H1 (cell line): ENCODE data around the gene ITPKA. TPM values are rescaled to one million over a fixed set of nuclear protein-coding genes. Genes with fewer than 3 reads are reported as not detected.

Experiments
- CTCF ChIA-PET: fragments of 300-600 bp; sonication (Branson Sonifier 250); formaldehyde crosslinking; loops from one replicate; lab custom pipeline; 2021; ENCODE audit not compliant: partially characterized antibody; lab: Charles Lee
- POLR2A ChIA-PET: fragments of 300-600 bp; sonication (Branson Sonifier 250); formaldehyde crosslinking; loops from one replicate; lab custom pipeline; 2021; ENCODE audit warnings: inconsistent platforms; ENCODE audit not compliant: partially characterized antibody; lab: Charles Lee
- DNase-seq, 2 experiments: peaks; one replicate each; pipeline versions ENCODE4 v3.0.0 to v3.0.0-alpha.2; 2010 to 2022; ENCODE audit warnings: low spot score in 2 of 2, low read depth in 1 of 2, mixed read lengths in 1 of 2
- FAIRE-seq: peaks from 2 replicates; lab custom pipeline; 2011; peaks lifted over from hg19 to GRCh38; lab: Jason Lieb, UNC
- H2AFZ ChIP-seq: 2 replicates; pipeline ENCODE4 v1.8.1; 2012; ENCODE audit warnings: low read length, inconsistent platforms
- H2AK5ac ChIP-seq: 2 replicates; pipeline ENCODE4 v1.6.1; 2013; ENCODE audit warnings: low read depth, low read length
- H2BK120ac ChIP-seq: replicated peaks from 2 replicates; pipeline ENCODE3; 2013; ENCODE audit warnings: low read depth, low read length, inconsistent platforms
- H2BK12ac ChIP-seq: 2 replicates; pipeline ENCODE4 v1.6.1; 2013; ENCODE audit warnings: low read depth, low read length
- H2BK15ac ChIP-seq: 2 replicates; pipeline ENCODE4 v1.6.1; 2013; ENCODE audit warnings: low read length
- H2BK20ac ChIP-seq: 2 replicates; pipeline ENCODE4 v1.6.1; 2013; ENCODE audit warnings: low read length
- H2BK5ac ChIP-seq: 2 replicates; pipeline ENCODE4 v1.6.1; 2013; ENCODE audit warnings: low read depth, low read length
- H3K14ac ChIP-seq: 2 replicates; pipeline ENCODE4 v1.6.1; 2013; ENCODE audit warnings: inconsistent platforms; ENCODE audit not compliant: insufficient read length
- H3K18ac ChIP-seq: 2 replicates; pipeline ENCODE4 v1.6.1; 2013; ENCODE audit warnings: low read length; ENCODE audit errors: extremely low read depth
- H3K23ac ChIP-seq: 2 replicates; pipeline ENCODE4 v1.6.1; 2013; ENCODE audit warnings: inconsistent platforms; ENCODE audit not compliant: insufficient read length
- H3K23me2 ChIP-seq: 2 replicates; pipeline ENCODE4 v1.6.1; 2013; ENCODE audit warnings: low read depth, low read length
- H3K27ac ChIP-seq: 2 replicates; pipeline ENCODE4 v1.6.1; 2011; ENCODE audit warnings: low read depth, low read length, inconsistent platforms
- H3K27me3 ChIP-seq, 4 experiments: replicated peaks in 1 of 4; 1 replicate in 1 of 4; 2 replicates in 3 of 4; pipeline versions ENCODE4 v1.6.1 to v1.8.1; 2011 to 2013; ENCODE audit warnings: low read length in 3 of 4, mild to moderate bottlenecking in 3 of 4, inconsistent platforms in 2 of 4, mixed read lengths in 2 of 4, moderate library complexity in 1 of 4; ENCODE audit not compliant: control insufficient read depth in 3 of 4, insufficient read depth in 3 of 4; ENCODE audit errors: extremely low read depth in 1 of 4
- H3K36me3 ChIP-seq, 4 experiments: 2 replicates each; pipeline versions ENCODE4 v1.6.1 to v1.8.1; 2011 to 2013; ENCODE audit warnings: mild to moderate bottlenecking in 4 of 4, low read length in 3 of 4, moderate library complexity in 2 of 4, control low read depth in 1 of 4, inconsistent platforms in 1 of 4; ENCODE audit not compliant: insufficient read depth in 4 of 4, control insufficient read depth in 2 of 4
- H3K4ac ChIP-seq: replicated peaks from 2 replicates; pipeline ENCODE3; 2013; ENCODE audit warnings: low read length, low read depth, mixed read lengths, inconsistent platforms; ENCODE audit not compliant: insufficient read length
- H3K4me1 ChIP-seq, 4 experiments: replicated peaks in 1 of 4; 1 replicate in 1 of 4; 2 replicates in 3 of 4; pipeline versions ENCODE4 v1.6.1 to v1.8.1; 2011 to 2013; ENCODE audit warnings: low read length in 3 of 4, inconsistent platforms in 2 of 4, mixed read lengths in 1 of 4; ENCODE audit not compliant: insufficient read depth in 4 of 4, control insufficient read depth in 3 of 4
- H3K4me2 ChIP-seq, 2 experiments: 2 replicates each; pipeline versions ENCODE4 v1.6.1 to v1.8.1; 2011 to 2013; ENCODE audit warnings: low read depth in 2 of 2, low read length in 2 of 2, control low read depth in 1 of 2, inconsistent platforms in 1 of 2, mild to moderate bottlenecking in 1 of 2; ENCODE audit not compliant: insufficient read depth in 1 of 2
- H3K4me3 ChIP-seq, 4 experiments: fragments of 200-600, 300-600 bp in 1 of 4; sonication (generic), shearing (Covaris generic), sonication (Bioruptor Twin) in 1 of 4; 2 replicates each; pipeline versions ENCODE4 v1.5.1 to v1.8.1; 2011 to 2016; ENCODE audit warnings: low read length in 4 of 4, low read depth in 3 of 4, control low read depth in 2 of 4, inconsistent platforms in 2 of 4, mild to moderate bottlenecking in 2 of 4, mixed read lengths in 1 of 4, moderate library complexity in 1 of 4; ENCODE audit not compliant: insufficient read depth in 2 of 4; ENCODE audit errors: extremely low read depth in 1 of 4
- H3K56ac ChIP-seq: replicated peaks from 2 replicates; pipeline ENCODE3; 2013; ENCODE audit warnings: low read depth, mild to moderate bottlenecking, mixed read lengths, low read length, inconsistent platforms; ENCODE audit not compliant: insufficient read length
- H3K79me1 ChIP-seq: 2 replicates; pipeline ENCODE4 v1.6.1; 2013; ENCODE audit warnings: low read depth, low read length, control low read depth
- H3K79me2 ChIP-seq, 2 experiments: 2 replicates each; pipeline versions ENCODE4 v1.6.1 to v1.8.1; 2012 to 2013; ENCODE audit warnings: low read length in 2 of 2, mild to moderate bottlenecking in 2 of 2, inconsistent platforms in 1 of 2; ENCODE audit not compliant: insufficient read depth in 2 of 2, control insufficient read depth in 1 of 2
- H3K9ac ChIP-seq, 4 experiments: replicated peaks in 1 of 4; 1 replicate in 1 of 4; 2 replicates in 3 of 4; pipeline versions ENCODE4 v1.6.1 to v1.8.1; 2011 to 2013; ENCODE audit warnings: low read depth in 3 of 4, low read length in 3 of 4, control low read depth in 2 of 4, mild to moderate bottlenecking in 2 of 4, moderate library complexity in 2 of 4, inconsistent platforms in 1 of 4; ENCODE audit errors: extremely low read depth in 1 of 4
- H3K9me3 ChIP-seq, 2 experiments: 2 replicates each; pipeline versions ENCODE4 v1.6.1 to v1.8.1; 2012 to 2013; ENCODE audit warnings: mild to moderate bottlenecking in 2 of 2, moderate library complexity in 2 of 2, control low read depth in 1 of 2, inconsistent platforms in 1 of 2, low read depth in 1 of 2, low read length in 1 of 2, mixed read lengths in 1 of 2; ENCODE audit not compliant: insufficient read depth in 2 of 2
- H4K20me1 ChIP-seq, 2 experiments: replicated peaks in 1 of 2; 2 replicates each; pipeline versions ENCODE3 to v1.8.1; 2011 to 2013; ENCODE audit warnings: inconsistent platforms in 2 of 2, low read length in 2 of 2, mild to moderate bottlenecking in 1 of 2; ENCODE audit not compliant: insufficient read depth in 2 of 2, control insufficient read depth in 1 of 2
- H4K5ac ChIP-seq: 2 replicates; pipeline ENCODE4 v1.6.1; 2013; ENCODE audit warnings: low read length, low read depth, mixed read lengths, inconsistent platforms; ENCODE audit not compliant: insufficient read length
- H4K8ac ChIP-seq: 2 replicates; pipeline ENCODE4 v1.8.0; 2013; ENCODE audit warnings: mild to moderate bottlenecking, moderate library complexity, low read length, inconsistent platforms; ENCODE audit not compliant: insufficient read depth; ENCODE audit errors: extremely low read depth
- H4K91ac ChIP-seq: replicated peaks from 2 replicates; pipeline ENCODE3; 2013; ENCODE audit warnings: low read length, mixed read lengths, inconsistent platforms; ENCODE audit not compliant: insufficient read length
- CTCF ChIP-seq, 3 experiments: IDR thresholded peaks; 1 replicate in 2 of 3; 2 replicates in 1 of 3; pipeline versions ENCODE4 v1.5.1 to v1.6.1; 2011; ENCODE audit warnings: low read length in 3 of 3, mild to moderate bottlenecking in 3 of 3, inconsistent platforms in 2 of 3, low read depth in 1 of 3, moderate library complexity in 1 of 3; ENCODE audit not compliant: insufficient read depth in 1 of 3; ENCODE audit errors: control extremely low read depth in 1 of 3
- JUN ChIP-seq: IDR thresholded peaks from 2 replicates; pipeline ENCODE4 v1.6.1; 2011; ENCODE audit warnings: low read depth, mild to moderate bottlenecking, improper control_type of control experiment, low read length
- POLR2AphosphoS5 ChIP-seq: IDR thresholded peaks from 2 replicates; pipeline ENCODE4 v1.6.1; 2011; ENCODE audit warnings: low read depth, low read length
- RAD21 ChIP-seq, 2 experiments: IDR thresholded peaks in 1 of 2; conservative IDR thresholded peaks in 1 of 2; 2 replicates each; pipeline ENCODE4 v1.6.1; 2011; ENCODE audit warnings: low read depth in 2 of 2, low read length in 2 of 2, improper control_type of control experiment in 1 of 2, inconsistent platforms in 1 of 2, mild to moderate bottlenecking in 1 of 2, moderate library complexity in 1 of 2
- SIX5 ChIP-seq: IDR thresholded peaks from 2 replicates; pipeline ENCODE4 v1.6.1; 2011; ENCODE audit warnings: mild to moderate bottlenecking, low read depth, low read length
- SP2 ChIP-seq: IDR thresholded peaks from 2 replicates; pipeline ENCODE4 v1.6.1; 2012; ENCODE audit warnings: mild to moderate bottlenecking, low read length, inconsistent platforms
- WGBS, 2 experiments: shearing (Covaris generic) in 1 of 2; methylation state at CpG; one replicate each; pipeline versions ENCODE4 v1.1.6 to v1.1.7; 2013 to 2015; ENCODE audit warnings: low lambda C conversion rate in 2 of 2, mixed read lengths in 2 of 2, inconsistent platforms in 1 of 2, low coverage in 1 of 2, missing lambda C conversion rate in 1 of 2; ENCODE audit not compliant: insufficient replicate concordance in 2 of 2, insufficient coverage in 1 of 2, insufficient read length in 1 of 2; ENCODE audit errors: extremely low coverage in 1 of 2, missing lambda C conversion rate in 1 of 2; 5-methylcytosine and 5-hydroxymethylcytosine counted together
- polyA plus RNA-seq, 7 experiments: library from polyadenylated mRNA; depleted of rRNA in 3 of 7; stranded (reverse) in 5 of 7; unstranded in 2 of 7; fragments of >200 nt in 5 of 7; fragments of 200-250 nt in 2 of 7; gene quantifications; 1 replicate in 5 of 7; 2 replicates in 1 of 7; 4 replicates in 1 of 7; pipeline versions ENCODE4 v1.2.1 to v1.2.3, GENCODE V29; 2011 to 2013; ENCODE audit warnings: missing spikeins in 2 of 7, mixed read lengths in 2 of 7
- total RNA-seq: library from RNA; stranded (reverse); fragmentation: NEBNext Ultra II Directional; extraction: Animal tissue kit (Norgen Biotek cat#: 25700); gene quantifications from 2 replicates; pipeline ENCODE4 v1.2.1, GENCODE V29; 2021

Gene ITPKA
- total and polyA plus RNA-seq, 2 of the 8 experiments (the other 6 are each of a cell fraction or from before 2014, with no cell fraction given): 0.39 to 0.99 TPM

- ChIA-PET POLR2A (interaction anchor here (0.8 to 1.3 kb wide), 3 partner anchors 9 to 64 kb away, joined by 3 to 4 read pairs (median 3); no protein-coding TSS in a partner anchor), CTCF (interaction anchor here (0.6 to 4.9 kb wide), 38 partner anchors 9 to 537 kb away, joined by 3 to 46 read pairs (median 4); partner anchors contain the start of genes ITPKA and LTK)
- Histone ChIP-seq H3K23me2 (no peaks in the 10 kb centered on the region; the same call in 1 of the 2 replicates), H3K14ac (no peak overlapping the region), H2AK5ac (no peak overlapping the region), H2AFZ (no peak overlapping the region), H4K91ac (no peak overlapping the region), H3K27ac (no peak overlapping the region), H3K4me1 (no peaks in the 10 kb centered on the region), H3K9me3 (no peaks in the 10 kb centered on the region), H2BK20ac (no peak overlapping the region), H4K8ac (no peak overlapping the region), H3K4me3 (no peak overlapping the region), H3K36me3 (peaks cover 5 to 44% (median 29%) of the 10 kb centered on the region in 4 experiments), H3K27me3 (no peaks in the 10 kb centered on the region), H2BK15ac (no peak overlapping the region), H2BK5ac (no peak overlapping the region), H3K9ac (no peak overlapping the region), H3K56ac (no peak overlapping the region), H3K79me2 (no peaks in the 10 kb centered on the region), H3K18ac (no peak overlapping the region), H3K23ac (no peak overlapping the region), H3K4me2 (no peak overlapping the region), H2BK120ac (no peak overlapping the region), H3K4ac (no peak overlapping the region), H2BK12ac (no peak overlapping the region), H4K20me1 (peaks cover 0 to 4% of the 10 kb centered on the region in 2 experiments), H4K5ac (no peak overlapping the region), H3K79me1 (no peaks in the 10 kb centered on the region)
- 93% methylated on average over 8 of the region's 8 CpGs; no CpG with 5 or more reads in 1 of the 2 experiments for WGBS, 2 experiments
- no peak for FAIRE-seq
- no peak for DNase-seq
- TF ChIP-seq SP2: no peak
- peak in 2 of 3 experiments; percentile 54 to 89; a peak in 2 of 4 replicates for TF ChIP-seq CTCF (IDR thresholded peaks at IDR 0.05; ENCODE audit: control extremely low read depth in 1 of 3, insufficient read depth in 1 of 3, low read depth in 1 of 3, low read length in 3 of 3)
- TF ChIP-seq SIX5: no peak
- TF ChIP-seq JUN: no peak
- no peak for TF ChIP-seq POLR2AphosphoS5
- peak; percentile 82 to 83 for TF ChIP-seq RAD21 (IDR thresholded peaks at IDR 0.05 in 1 of 2, conservative IDR thresholded peaks at IDR 0.05 in 1 of 2; ENCODE audit: low read depth in 2 of 2, low read length in 2 of 2)
Observed at GRCh38 chr15:41465822-41466421, 27.8 kb upstream of the ITPKA start.
